HUES48 (cell line): ENCODE measurements around the gene SEPTIN3.
"Not testable (repeated sequence)": the region's sequence is repeated elsewhere in the genome, so short reads cannot be mapped to it uniquely, and the experiment has no call there.

Experiments used
- H3K27ac ChIP-seq: one replicate; pipeline ENCODE4 v1.7.0; 2013; ENCODE audit warnings: low read depth, low read length, inconsistent platforms
- H3K27me3 ChIP-seq: 2 replicates; pipeline ENCODE4 v1.6.1; 2013; ENCODE audit warnings: mild to moderate bottlenecking, low read length; ENCODE audit not compliant: control insufficient read depth, insufficient read depth
- H3K36me3 ChIP-seq: 2 replicates; pipeline ENCODE4 v1.6.1; 2013; ENCODE audit warnings: low read length; ENCODE audit not compliant: control insufficient read depth, insufficient read depth
- H3K4me1 ChIP-seq: 2 replicates; pipeline ENCODE4 v1.6.1; 2013; ENCODE audit warnings: mild to moderate bottlenecking, low read length; ENCODE audit not compliant: control insufficient read depth, insufficient read depth
- H3K4me3 ChIP-seq: 2 replicates; pipeline ENCODE4 v1.5.1; 2013; ENCODE audit warnings: mild to moderate bottlenecking, low read depth, low read length
- H3K9ac ChIP-seq: 2 replicates; pipeline ENCODE4 v1.6.1; 2013; ENCODE audit warnings: mild to moderate bottlenecking, low read depth, low read length, moderate library complexity
- H3K9me3 ChIP-seq: 2 replicates; pipeline ENCODE4 v1.6.1; 2013; ENCODE audit warnings: low read length; ENCODE audit not compliant: control insufficient read depth, insufficient read depth

SEPTIN3 gene

GRCh38 chr22:41946629-41947423 lies 22.4 kb upstream of the SEPTIN3 start, which contains the start of gene CENPM:
Gene CENPM, minus strand, starts transcription at chr22:41947152. Its CDS starts 76 bp downstream, at chr22:41947076.
- Histone ChIP-seq H3K4me1 (peaks cover 16% of the 10 kb centered on the region), H3K9ac (peak within 1 kb of the TSS; percentile 85), H3K36me3 (peaks cover 31% of the 10 kb centered on the region), H3K9me3 (no peaks in the 10 kb centered on the region), H3K4me3 (peak within 1 kb of the TSS; percentile 80), H3K27me3 (no peaks in the 10 kb centered on the region), H3K27ac (peak within 1 kb of the TSS; percentile 93)

- H3K9ac ChIP-seq, result peak overlapping the region; percentile 85; the same call in 1 of the 2 replicates
- H3K9me3 ChIP-seq, result no peaks in the 10 kb centered on the region
- peaks cover 26% of the 10 kb centered on the region for H3K36me3 ChIP-seq
- H3K4me1 ChIP-seq, result peaks cover 16% of the 10 kb centered on the region
- H3K27me3 ChIP-seq, result no peaks in the 10 kb centered on the region
- no peak overlapping the region for H3K27ac ChIP-seq
- peak overlapping the region; percentile 80 for H3K4me3 ChIP-seq
Observed at GRCh38 chr22:41947424-41948080, 21.7 kb upstream of the SEPTIN3 start.

- Histone ChIP-seq H3K9ac (no peak overlapping the region; the same call in 1 of the 2 replicates), H3K4me1 (peaks cover 16% of the 10 kb centered on the region), H3K27ac (no peak overlapping the region), H3K4me3 (no peak overlapping the region), H3K36me3 (peaks cover 21% of the 10 kb centered on the region), H3K9me3 (no peaks in the 10 kb centered on the region), H3K27me3 (no peaks in the 10 kb centered on the region)
Observed at GRCh38 chr22:41948142-41948541, 21.1 kb upstream of the SEPTIN3 start.

- H3K27me3 ChIP-seq, H3K9me3 ChIP-seq, H3K9ac ChIP-seq, H3K4me3 ChIP-seq, H3K27ac ChIP-seq: not testable (repeated sequence)
- Histone ChIP-seq H3K4me1 (peaks cover 16% of the 10 kb centered on the region), H3K36me3 (peaks cover 13% of the 10 kb centered on the region)
Observed at GRCh38 chr22:41948928-41949296, 20.3 kb upstream of the SEPTIN3 start.

GRCh38 chr22:41949297-41949965 lies 19.8 kb upstream of the SEPTIN3 start:
- no peak overlapping the region for H3K9ac ChIP-seq
- no peaks in the 10 kb centered on the region for H3K9me3 ChIP-seq
- peaks cover 8% of the 10 kb centered on the region for H3K36me3 ChIP-seq
- H3K27ac ChIP-seq, result no peak overlapping the region
- no peaks in the 10 kb centered on the region for H3K27me3 ChIP-seq
- H3K4me3 ChIP-seq, result no peak overlapping the region
- peaks cover 16% of the 10 kb centered on the region for H3K4me1 ChIP-seq

- H3K27me3 ChIP-seq, result no peaks in the 10 kb centered on the region; the same call in 1 of the 2 replicates
- no peaks in the 10 kb centered on the region for H3K9me3 ChIP-seq
- no peak within 1 kb of the TSS for H3K4me3 ChIP-seq
- no peak within 1 kb of the TSS for H3K27ac ChIP-seq
- H3K36me3 ChIP-seq, result no peaks in the 10 kb centered on the region
- no peak within 1 kb of the TSS for H3K9ac ChIP-seq
- H3K4me1 ChIP-seq, result peaks cover 12% of the 10 kb centered on the region
Observed at GRCh38 chr22:41951898-41952474, 17.3 kb upstream of the SEPTIN3 start, which contains the start of gene SMIM45. Gene SMIM45, plus strand, starts transcription at chr22:41952150.

GRCh38 chr22:41952713-41953112 lies 16.5 kb upstream of the SEPTIN3 start:
- Histone ChIP-seq H3K36me3 (no peaks in the 10 kb centered on the region), H3K4me3 (no peak overlapping the region), H3K9ac (no peak overlapping the region), H3K27me3 (no peaks in the 10 kb centered on the region; the same call in 1 of the 2 replicates), H3K9me3 (no peaks in the 10 kb centered on the region), H3K27ac (no peak overlapping the region), H3K4me1 (peaks cover 12% of the 10 kb centered on the region)

GRCh38 chr22:41957941-41958556 lies 11.2 kb upstream of the SEPTIN3 start:
- Histone ChIP-seq H3K27ac (no peak overlapping the region), H3K4me3 (peak overlapping the region; percentile 37; the same call in 1 of the 2 replicates), H3K9ac (no peak overlapping the region), H3K9me3 (no peaks in the 10 kb centered on the region), H3K27me3 (peaks cover 4% of the 10 kb centered on the region; the same call in 1 of the 2 replicates), H3K36me3 (no peaks in the 10 kb centered on the region), H3K4me1 (no peaks in the 10 kb centered on the region)

- no peak overlapping the region for H3K4me3 ChIP-seq
- H3K27ac ChIP-seq, result peak overlapping the region; percentile 67
Observed at GRCh38 chr22:41963453-41964111, 5.7 kb upstream of the SEPTIN3 start.

GRCh38 chr22:41964112-41964491 lies 5.1 kb upstream of the SEPTIN3 start:
- no peaks in the 10 kb centered on the region for H3K27me3 ChIP-seq
- H3K4me3 ChIP-seq, result no peak overlapping the region
- H3K9me3 ChIP-seq, result no peaks in the 10 kb centered on the region
- H3K36me3 ChIP-seq, result no peaks in the 10 kb centered on the region
- no peak overlapping the region for H3K9ac ChIP-seq
- H3K4me1 ChIP-seq, result peaks cover 9% of the 10 kb centered on the region
- peak overlapping the region; percentile 67 for H3K27ac ChIP-seq

More at GRCh38 chr22:41963453-41964111, 5.7 kb upstream of the SEPTIN3 start:
- H3K27me3 ChIP-seq, result no peaks in the 10 kb centered on the region
- H3K4me1 ChIP-seq, result peaks cover 9% of the 10 kb centered on the region
- no peaks in the 10 kb centered on the region for H3K9me3 ChIP-seq
- no peak overlapping the region for H3K9ac ChIP-seq
- H3K36me3 ChIP-seq, result no peaks in the 10 kb centered on the region
